ENCODE results near the gene IFT20. TPM values are rescaled to one million over a fixed set of nuclear protein-coding genes. Genes with fewer than 3 reads are reported as not detected.

IFT20 gene
- total RNA-seq, 2 experiments from 2014 or later, result 52.6 to 53.1 TPM

DNA sequence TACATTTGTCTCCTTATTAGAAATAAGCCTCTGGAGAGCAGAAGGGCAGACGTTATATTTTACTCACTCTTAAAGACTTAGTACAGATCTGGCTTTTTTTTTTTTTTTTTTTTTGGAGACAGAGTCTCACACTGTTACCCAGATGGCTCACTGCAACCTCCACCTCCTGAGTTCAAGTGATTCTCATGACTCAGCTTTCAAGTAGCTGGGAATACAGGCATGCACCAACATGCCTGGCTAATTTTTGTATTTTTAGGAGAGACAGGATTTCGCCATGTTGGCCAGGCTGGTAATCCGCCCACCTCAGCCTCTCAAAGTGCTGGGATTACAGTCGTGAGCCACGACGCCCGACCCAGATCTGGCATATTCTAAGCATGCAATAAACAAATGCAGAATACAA lies 52.7 kb downstream of the IFT20 start:
- H3K4me3 ChIP-seq (ENCODE audit: low read length), result no peak overlapping the region
- H3K36me3 Mint-ChIP-seq (ENCODE audit: low read depth), result no peaks in the 10 kb centered on the region
- H3K4me3 Mint-ChIP-seq, result no peak overlapping the region
- ChIA-PET POLR2A (no interaction called here), CTCF (no interaction called here)
- no peaks in the 10 kb centered on the region for H3K9me3 ChIP-seq (ENCODE audit: control insufficient read depth in 1 of 2, insufficient read depth in 1 of 2, low read length in 2 of 2)
- peaks cover 0 to 5% of the 10 kb centered on the region in 2 experiments for H3K27me3 ChIP-seq (ENCODE audit: control insufficient read depth in 1 of 2, insufficient read depth in 2 of 2, low read length in 2 of 2)
- H3K4me1 ChIP-seq (ENCODE audit: insufficient read depth, low read length), result peaks cover 12% of the 10 kb centered on the region
- no peak overlapping the region for H3K27ac Mint-ChIP-seq
- DNase-seq (no peak), ATAC-seq (ENCODE audit: poor library complexity) (no peak)
- H3K27ac ChIP-seq (ENCODE audit: low read depth in 1 of 2, low read length in 2 of 2), result no peak overlapping the region
- H3K36me3 ChIP-seq (ENCODE audit: insufficient read depth, low read length), result no peaks in the 10 kb centered on the region
- TF ChIP-seq, protein P1, sequence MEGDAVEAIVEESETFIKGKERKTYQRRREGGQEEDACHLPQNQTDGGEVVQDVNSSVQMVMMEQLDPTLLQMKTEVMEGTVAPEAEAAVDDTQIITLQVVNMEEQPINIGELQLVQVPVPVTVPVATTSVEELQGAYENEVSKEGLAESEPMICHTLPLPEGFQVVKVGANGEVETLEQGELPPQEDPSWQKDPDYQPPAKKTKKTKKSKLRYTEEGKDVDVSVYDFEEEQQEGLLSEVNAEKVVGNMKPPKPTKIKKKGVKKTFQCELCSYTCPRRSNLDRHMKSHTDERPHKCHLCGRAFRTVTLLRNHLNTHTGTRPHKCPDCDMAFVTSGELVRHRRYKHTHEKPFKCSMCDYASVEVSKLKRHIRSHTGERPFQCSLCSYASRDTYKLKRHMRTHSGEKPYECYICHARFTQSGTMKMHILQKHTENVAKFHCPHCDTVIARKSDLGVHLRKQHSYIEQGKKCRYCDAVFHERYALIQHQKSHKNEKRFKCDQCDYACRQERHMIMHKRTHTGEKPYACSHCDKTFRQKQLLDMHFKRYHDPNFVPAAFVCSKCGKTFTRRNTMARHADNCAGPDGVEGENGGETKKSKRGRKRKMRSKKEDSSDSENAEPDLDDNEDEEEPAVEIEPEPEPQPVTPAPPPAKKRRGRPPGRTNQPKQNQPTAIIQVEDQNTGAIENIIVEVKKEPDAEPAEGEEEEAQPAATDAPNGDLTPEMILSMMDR (IDR thresholded peaks at IDR 0.05), result no peak
- no peaks in the 10 kb centered on the region for H3K9me3 Mint-ChIP-seq
- H3K27me3 Mint-ChIP-seq, result peaks cover 6% of the 10 kb centered on the region
- H3K4me1 Mint-ChIP-seq (ENCODE audit: low read depth), result peaks cover 11% of the 10 kb centered on the region
- intact Hi-C loops (cut with DNase I, micrococcal nuclease), result no loop called here

DNA sequence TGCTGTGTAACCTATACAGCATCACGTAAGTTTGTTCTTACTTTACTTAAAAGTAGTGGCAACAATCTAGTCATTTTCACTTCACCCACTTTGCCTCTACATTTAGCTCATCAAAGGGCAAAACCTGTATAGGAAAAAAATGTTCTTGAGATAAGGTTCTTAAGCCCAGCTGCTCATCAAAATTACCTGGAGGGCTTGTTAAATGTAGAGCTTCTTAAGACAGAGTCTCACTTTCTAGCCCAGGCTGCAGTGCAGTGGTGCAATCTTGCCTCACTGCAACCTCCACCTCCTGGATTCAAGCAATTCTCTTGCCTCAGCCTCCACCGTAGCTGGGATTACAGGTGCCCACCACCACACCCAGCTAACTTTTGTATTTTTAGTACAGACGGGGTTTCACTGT lies 54.4 kb downstream of the IFT20 start:
- POLR2A ChIA-PET, result interaction anchor here (1.3 kb wide), 1 partner anchor 54 kb away, joined by 3 read pairs; the partner anchor contains the start of gene IFT20
- no peaks in the 10 kb centered on the region for H3K36me3 ChIP-seq (ENCODE audit: insufficient read depth, low read length)
- H3K4me3 Mint-ChIP-seq, result no peak overlapping the region
- TF ChIP-seq, protein P1 (IDR thresholded peaks at IDR 0.05), result no peak
- H3K4me1 Mint-ChIP-seq (ENCODE audit: low read depth), result peaks cover 12% of the 10 kb centered on the region
- H3K27me3 ChIP-seq (ENCODE audit: control insufficient read depth in 1 of 2, insufficient read depth in 2 of 2, low read length in 2 of 2), result peaks cover 6 to 11% of the 10 kb centered on the region in 2 experiments
- H3K27ac Mint-ChIP-seq, result no peak overlapping the region
- intact Hi-C loops (cut with DNase I, micrococcal nuclease), result no loop called here
- no peaks in the 10 kb centered on the region for H3K9me3 Mint-ChIP-seq
- H3K9me3 ChIP-seq (ENCODE audit: control insufficient read depth in 1 of 2, insufficient read depth in 1 of 2, low read length in 2 of 2), result no peaks in the 10 kb centered on the region
- H3K27me3 Mint-ChIP-seq, result peaks cover 14% of the 10 kb centered on the region
- CTCF ChIA-PET, result interaction anchor here (1.3 kb wide), 1 partner anchor 25 kb away, joined by 3 read pairs; no protein-coding TSS in a partner anchor
- no peaks in the 10 kb centered on the region for H3K36me3 Mint-ChIP-seq (ENCODE audit: low read depth)
- ATAC-seq (ENCODE audit: poor library complexity) (no peak), DNase-seq (no peak)
- peaks cover 23% of the 10 kb centered on the region for H3K4me1 ChIP-seq (ENCODE audit: insufficient read depth, low read length)
- H3K4me3 ChIP-seq (ENCODE audit: low read length), result no peak overlapping the region
- no peak overlapping the region for H3K27ac ChIP-seq (ENCODE audit: low read depth in 1 of 2, low read length in 2 of 2)

DNA sequence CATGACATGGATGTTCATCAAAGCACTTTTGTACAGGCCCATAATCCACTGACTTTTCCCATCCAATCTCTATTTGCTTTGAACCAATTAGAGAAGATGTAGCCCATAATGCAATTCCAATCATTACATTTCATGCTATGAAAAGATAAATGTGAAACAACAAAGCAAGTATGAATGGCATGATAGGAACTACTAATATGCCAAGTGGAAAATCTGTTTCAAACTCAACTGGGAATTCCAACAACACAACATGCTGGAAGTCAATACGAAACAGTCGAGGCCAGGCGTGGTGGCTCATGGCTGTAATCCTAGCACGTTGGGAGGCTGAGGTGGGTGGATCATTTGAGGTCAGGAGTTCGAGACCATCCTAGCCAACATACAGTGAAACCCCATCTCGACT lies 55.9 kb downstream of the IFT20 start:
- Histone ChIP-seq H3K36me3 (ENCODE audit: insufficient read depth, low read length) (no peaks in the 10 kb centered on the region), H3K27me3 (ENCODE audit: control insufficient read depth in 1 of 2, insufficient read depth in 2 of 2, low read length in 2 of 2) (peaks cover 13 to 17% of the 10 kb centered on the region in 2 experiments), H3K27ac (ENCODE audit: low read depth in 1 of 2, low read length in 2 of 2) (no peak overlapping the region), H3K9me3 (ENCODE audit: control insufficient read depth in 1 of 2, insufficient read depth in 1 of 2, low read length in 2 of 2) (no peaks in the 10 kb centered on the region), H3K4me1 (ENCODE audit: insufficient read depth, low read length) (peaks cover 27% of the 10 kb centered on the region), H3K4me3 (ENCODE audit: low read length) (no peak overlapping the region)
- no peaks in the 10 kb centered on the region for H3K36me3 Mint-ChIP-seq (ENCODE audit: low read depth)
- intact Hi-C loops (cut with DNase I, micrococcal nuclease), result no loop called here
- DNase-seq (no peak), ATAC-seq (ENCODE audit: poor library complexity) (no peak)
- H3K4me3 Mint-ChIP-seq, result no peak overlapping the region
- H3K27me3 Mint-ChIP-seq, result peaks cover 26% of the 10 kb centered on the region
- POLR2A ChIA-PET, result no interaction called here
- H3K4me1 Mint-ChIP-seq (ENCODE audit: low read depth), result peaks cover 19% of the 10 kb centered on the region
- no peaks in the 10 kb centered on the region for H3K9me3 Mint-ChIP-seq
- TF ChIP-seq, protein P1 (IDR thresholded peaks at IDR 0.05), result no peak
- CTCF ChIA-PET, result no interaction called here
- H3K27ac Mint-ChIP-seq, result no peak overlapping the region

Small RNAs within 50 kb of the gene (microRNA-seq; reads per million reads assigned to microRNA genes)
- 1.2 reads per million for gene MIR4723 (ENCODE audit: borderline microRNAs expressed, borderline replicate concordance)

Other genes with a start within 250 kb of the IFT20 start
- gene TMEM97, start 16.3 kb downstream of the IFT20 start, total RNA-seq, result 1 to 10 TPM; 2.6 to 3.7 TPM
- gene TNFAIP1, start 289 bp upstream of the IFT20 start, total RNA-seq, result 10 to 100 TPM in 1 of 2 experiments, 1 to 10 TPM in 1; 9.5 to 12.1 TPM
- gene POLDIP2, start 22.1 kb upstream of the IFT20 start, total RNA-seq, result 10 to 100 TPM; 22.1 to 23.9 TPM
- not detected for gene SEBOX, start 29.7 kb upstream of the IFT20 start, total RNA-seq
- under 1 TPM; 0.16 to 0.17 TPM for gene VTN, start 34.8 kb upstream of the IFT20 start, total RNA-seq
- 10 to 100 TPM; 12.5 to 15.4 TPM for gene SARM1, start 36.2 kb upstream of the IFT20 start, total RNA-seq
- under 1 TPM; 0.44 to 0.45 TPM for gene SLC46A1, start 70.7 kb upstream of the IFT20 start, total RNA-seq
- gene SLC13A2, start 138.2 kb upstream of the IFT20 start, total RNA-seq, result not detected
- not detected for gene FOXN1, start 170.9 kb upstream of the IFT20 start, total RNA-seq
- gene UNC119, start 217.2 kb upstream of the IFT20 start, total RNA-seq, result 10 to 100 TPM; 77.1 to 83.9 TPM
- 10 to 100 TPM; 73.8 to 76.4 TPM for gene PIGS, start 236.1 kb upstream of the IFT20 start, total RNA-seq
- gene ALDOC, start 241.4 kb upstream of the IFT20 start, total RNA-seq, result 10 to 100 TPM; 21.8 to 22.7 TPM